HEK293 (cell line): Measurements from ENCODE around the gene CIAPIN1.

ENCODE experiments used
- CTCF ChIA-PET: fragments of 350-600 bp; formaldehyde crosslinking; extraction: SDS; loops from one replicate; lab custom pipeline; 2021; ENCODE audit warnings: antibody characterized with exemption; lab: Yijun Ruan, JAX
- POLR2A ChIA-PET: fragments of 300-600 bp; formaldehyde crosslinking; extraction: SDS; loops from one replicate; lab custom pipeline; 2020; ENCODE audit warnings: antibody characterized with exemption, inconsistent platforms; lab: Yijun Ruan, JAX
- H3K27ac ChIP-seq: fragments of 200-500 bp; sonication (Bioruptor generic); 2 replicates; pipeline ENCODE4 v1.5.1; 2014; ENCODE audit warnings: low read depth, low read length, control low read depth, inconsistent platforms; ENCODE audit errors: extremely low read depth
- H3K36me3 ChIP-seq, 2 experiments: fragments of 200-500 bp in 1 of 2; sonication (Bioruptor generic) in 1 of 2; 1 replicate in 1 of 2; 2 replicates in 1 of 2; pipeline ENCODE4 v1.5.1; 2014 to 2017; ENCODE audit warnings: inconsistent platforms in 2 of 2, low read length in 2 of 2; ENCODE audit not compliant: control insufficient read depth in 2 of 2, insufficient read depth in 1 of 2
- H3K4me1 ChIP-seq: fragments of 200-500 bp; sonication (Bioruptor generic); 2 replicates; pipeline ENCODE4 v1.5.1; 2014; ENCODE audit warnings: mild to moderate bottlenecking, low read length, inconsistent platforms; ENCODE audit not compliant: control insufficient read depth, insufficient read depth
- H3K4me3 ChIP-seq: 2 replicates; pipeline ENCODE4 v1.5.1; 2011; ENCODE audit warnings: low read depth, mild to moderate bottlenecking, control low read depth, low read length, moderate library complexity
- H3K9me3 ChIP-seq: fragments of 200-500 bp; sonication (Bioruptor generic); 2 replicates; pipeline ENCODE4 v1.5.1; 2014; ENCODE audit warnings: low read depth, low read length, inconsistent platforms; ENCODE audit not compliant: control insufficient read depth, insufficient read depth
- BCL11B ChIP-seq: fragments of 450-650 bp; formaldehyde crosslinking; IDR thresholded peaks from 2 replicates; pipeline ENCODE4 v1.5.1; 2016; ENCODE audit warnings: low read depth, missing biosample characterization, missing genetic modification characterization
- GFI1B ChIP-seq: fragments of 450-650 bp; formaldehyde crosslinking; IDR thresholded peaks from 2 replicates; pipeline ENCODE4 v1.5.1; 2016; ENCODE audit warnings: missing biosample characterization, missing genetic modification characterization
- MYNN ChIP-seq: fragments of 450-650 bp; formaldehyde crosslinking; IDR thresholded peaks from 2 replicates; pipeline ENCODE4 v1.5.1; 2016; ENCODE audit warnings: missing biosample characterization, missing genetic modification characterization, borderline replicate concordance
- PRDM1 ChIP-seq: fragments of 450-650 bp; formaldehyde crosslinking; IDR thresholded peaks from 2 replicates; pipeline ENCODE4; 2016; ENCODE audit warnings: missing biosample characterization, missing genetic modification characterization
- REPIN1 ChIP-seq: fragments of 450-650 bp; formaldehyde crosslinking; IDR thresholded peaks from 2 replicates; pipeline ENCODE4 v1.5.1; 2017; ENCODE audit warnings: missing biosample characterization, missing genetic modification characterization, low read depth
- YY1 ChIP-seq: fragments of 450-650 bp; formaldehyde crosslinking; IDR thresholded peaks from 2 replicates; pipeline ENCODE4 v1.5.1; 2018; ENCODE audit warnings: missing biosample characterization, missing genetic modification characterization
- ZBTB26 ChIP-seq: fragments of 450-650 bp; formaldehyde crosslinking; optimal IDR thresholded peaks from 2 replicates; pipeline ENCODE3; 2016; ENCODE audit warnings: missing biosample characterization, mild to moderate bottlenecking, missing genetic modification characterization
- ZEB2 ChIP-seq: fragments of 450-650 bp; formaldehyde crosslinking; IDR thresholded peaks from 2 replicates; pipeline ENCODE4 v1.5.1; 2016; ENCODE audit warnings: missing biosample characterization, missing genetic modification characterization
- ZIC2 ChIP-seq: fragments of 450-650 bp; formaldehyde crosslinking; IDR thresholded peaks from 2 replicates; pipeline ENCODE4 v1.5.1; 2016; ENCODE audit warnings: missing biosample characterization, missing genetic modification characterization
- ZNF114 ChIP-seq: fragments of 450-650 bp; formaldehyde crosslinking; IDR thresholded peaks from 2 replicates; pipeline ENCODE4 v1.5.0; 2017; ENCODE audit warnings: missing biosample characterization, missing genetic modification characterization
- ZNF169 ChIP-seq: fragments of 450-650 bp; formaldehyde crosslinking; IDR thresholded peaks from 2 replicates; pipeline ENCODE4 v1.5.1; 2016; ENCODE audit warnings: missing biosample characterization, missing genetic modification characterization
- ZNF341 ChIP-seq: fragments of 450-650 bp; formaldehyde crosslinking; IDR thresholded peaks from 2 replicates; pipeline ENCODE4; 2016; ENCODE audit warnings: low read depth, missing biosample characterization, missing genetic modification characterization
- ZNF404 ChIP-seq: fragments of 450-650 bp; formaldehyde crosslinking; IDR thresholded peaks from 2 replicates; pipeline ENCODE4 v1.5.1; 2017; ENCODE audit warnings: missing biosample characterization, missing genetic modification characterization
- ZNF473 ChIP-seq: fragments of 450-650 bp; formaldehyde crosslinking; IDR thresholded peaks from 2 replicates; pipeline ENCODE4 v1.5.1; 2017; ENCODE audit warnings: missing biosample characterization, missing genetic modification characterization
- ZNF501 ChIP-seq: fragments of 450-650 bp; formaldehyde crosslinking; IDR thresholded peaks from 2 replicates; pipeline ENCODE4 v1.5.1; 2016; ENCODE audit warnings: missing biosample characterization, missing genetic modification characterization
- ZNF610 ChIP-seq: fragments of 450-650 bp; formaldehyde crosslinking; IDR thresholded peaks from 2 replicates; pipeline ENCODE4 v1.5.1; 2016; ENCODE audit warnings: missing biosample characterization, missing genetic modification characterization, borderline replicate concordance
- ZNF639 ChIP-seq: fragments of 450-650 bp; formaldehyde crosslinking; IDR thresholded peaks from 2 replicates; pipeline ENCODE4 v1.5.1; 2016; ENCODE audit warnings: missing biosample characterization, missing genetic modification characterization
- ZNF677 ChIP-seq: fragments of 450-650 bp; IDR thresholded peaks from 2 replicates; pipeline ENCODE4 v1.5.0; 2018; ENCODE audit warnings: missing biosample characterization, mild to moderate bottlenecking, missing genetic modification characterization, moderate library complexity
- TF ChIP-seq, protein P1 (sequence below): fragments of 450-650 bp; formaldehyde crosslinking; IDR thresholded peaks from 2 replicates; pipeline ENCODE4 v1.5.1; 2016; ENCODE audit warnings: missing biosample characterization, missing genetic modification characterization
- TF ChIP-seq, protein P2 (sequence below): fragments of 450-650 bp; formaldehyde crosslinking; IDR thresholded peaks from 2 replicates; pipeline ENCODE4 v1.5.1; 2016; ENCODE audit warnings: missing biosample characterization, missing genetic modification characterization

Gene CIAPIN1

DNA sequence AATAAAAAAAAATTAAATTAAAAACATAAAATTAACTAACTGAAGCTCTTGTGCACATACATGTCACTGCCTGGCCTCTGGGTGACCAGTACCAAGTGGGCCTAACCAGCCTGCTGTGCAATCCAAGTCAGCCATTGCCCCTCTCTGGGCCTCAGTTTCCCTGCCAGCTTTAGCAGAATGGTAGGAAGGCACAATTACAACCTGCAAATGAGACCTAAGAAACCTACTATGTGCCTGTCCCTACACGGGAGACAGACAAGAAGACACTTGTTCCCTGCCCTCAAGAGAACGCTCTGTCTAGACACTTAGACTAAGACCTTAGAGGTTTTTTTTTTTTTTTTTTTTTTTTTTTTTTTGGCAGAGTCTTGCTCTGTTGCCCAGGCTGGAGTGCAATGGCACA is 1.7 kb downstream of the CIAPIN1 start:
- H3K27ac ChIP-seq: no peak overlapping the region
- peaks cover 6 to 17% of the 10 kb centered on the region in 2 experiments; a peak in 2 of 3 replicates for H3K36me3 ChIP-seq
- no peaks in the 10 kb centered on the region for H3K4me1 ChIP-seq
- ChIA-PET POLR2A (interaction anchor here (0.7 to 2.2 kb wide), 2 partner anchors 17 to 712 kb away, joined by 6 to 13 read pairs; partner anchors contain the start of gene POLR2C), CTCF (interaction anchor here (2.2 to 2.5 kb wide), 2 partner anchors 16 to 28 kb away, joined by 9 to 17 read pairs; partner anchors contain the start of gene POLR2C)
- no peaks in the 10 kb centered on the region for H3K9me3 ChIP-seq
- H3K4me3 ChIP-seq: no peak overlapping the region
- TF ChIP-seq ZEB2 (tag by site-specific recombination) (no peak), PRDM1 (tag by site-specific recombination) (no peak), ZNF610 (tag by site-specific recombination) (no peak), GFI1B (no peak), ZNF639 (tag by site-specific recombination) (no peak), BCL11B (no peak), YY1 (tag by site-specific recombination) (no peak), ZBTB26 (no peak), ZNF404 (tag by site-specific recombination) (no peak), ZNF169 (tag by site-specific recombination) (no peak), ZNF341 (tag by site-specific recombination) (no peak), ZIC2 (tag by site-specific recombination) (no peak), MYNN (tag by site-specific recombination) (no peak), ZNF501 (tag by site-specific recombination) (no peak), REPIN1 (tag by site-specific recombination) (no peak), ZNF473 (tag by site-specific recombination) (no peak), ZNF677 (tag by site-specific recombination) (no peak), ZNF114 (tag by site-specific recombination) (no peak)
- TF ChIP-seq, protein P1, sequence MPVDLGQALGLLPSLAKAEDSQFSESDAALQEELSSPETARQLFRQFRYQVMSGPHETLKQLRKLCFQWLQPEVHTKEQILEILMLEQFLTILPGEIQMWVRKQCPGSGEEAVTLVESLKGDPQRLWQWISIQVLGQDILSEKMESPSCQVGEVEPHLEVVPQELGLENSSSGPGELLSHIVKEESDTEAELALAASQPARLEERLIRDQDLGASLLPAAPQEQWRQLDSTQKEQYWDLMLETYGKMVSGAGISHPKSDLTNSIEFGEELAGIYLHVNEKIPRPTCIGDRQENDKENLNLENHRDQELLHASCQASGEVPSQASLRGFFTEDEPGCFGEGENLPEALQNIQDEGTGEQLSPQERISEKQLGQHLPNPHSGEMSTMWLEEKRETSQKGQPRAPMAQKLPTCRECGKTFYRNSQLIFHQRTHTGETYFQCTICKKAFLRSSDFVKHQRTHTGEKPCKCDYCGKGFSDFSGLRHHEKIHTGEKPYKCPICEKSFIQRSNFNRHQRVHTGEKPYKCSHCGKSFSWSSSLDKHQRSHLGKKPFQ (tag by site-specific recombination): no peak
- TF ChIP-seq, protein P2, sequence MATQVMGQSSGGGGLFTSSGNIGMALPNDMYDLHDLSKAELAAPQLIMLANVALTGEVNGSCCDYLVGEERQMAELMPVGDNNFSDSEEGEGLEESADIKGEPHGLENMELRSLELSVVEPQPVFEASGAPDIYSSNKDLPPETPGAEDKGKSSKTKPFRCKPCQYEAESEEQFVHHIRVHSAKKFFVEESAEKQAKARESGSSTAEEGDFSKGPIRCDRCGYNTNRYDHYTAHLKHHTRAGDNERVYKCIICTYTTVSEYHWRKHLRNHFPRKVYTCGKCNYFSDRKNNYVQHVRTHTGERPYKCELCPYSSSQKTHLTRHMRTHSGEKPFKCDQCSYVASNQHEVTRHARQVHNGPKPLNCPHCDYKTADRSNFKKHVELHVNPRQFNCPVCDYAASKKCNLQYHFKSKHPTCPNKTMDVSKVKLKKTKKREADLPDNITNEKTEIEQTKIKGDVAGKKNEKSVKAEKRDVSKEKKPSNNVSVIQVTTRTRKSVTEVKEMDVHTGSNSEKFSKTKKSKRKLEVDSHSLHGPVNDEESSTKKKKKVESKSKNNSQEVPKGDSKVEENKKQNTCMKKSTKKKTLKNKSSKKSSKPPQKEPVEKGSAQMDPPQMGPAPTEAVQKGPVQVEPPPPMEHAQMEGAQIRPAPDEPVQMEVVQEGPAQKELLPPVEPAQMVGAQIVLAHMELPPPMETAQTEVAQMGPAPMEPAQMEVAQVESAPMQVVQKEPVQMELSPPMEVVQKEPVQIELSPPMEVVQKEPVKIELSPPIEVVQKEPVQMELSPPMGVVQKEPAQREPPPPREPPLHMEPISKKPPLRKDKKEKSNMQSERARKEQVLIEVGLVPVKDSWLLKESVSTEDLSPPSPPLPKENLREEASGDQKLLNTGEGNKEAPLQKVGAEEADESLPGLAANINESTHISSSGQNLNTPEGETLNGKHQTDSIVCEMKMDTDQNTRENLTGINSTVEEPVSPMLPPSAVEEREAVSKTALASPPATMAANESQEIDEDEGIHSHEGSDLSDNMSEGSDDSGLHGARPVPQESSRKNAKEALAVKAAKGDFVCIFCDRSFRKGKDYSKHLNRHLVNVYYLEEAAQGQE (tag by site-specific recombination): no peak
